ENCODE measurements around the gene RXFP3.

DNA sequence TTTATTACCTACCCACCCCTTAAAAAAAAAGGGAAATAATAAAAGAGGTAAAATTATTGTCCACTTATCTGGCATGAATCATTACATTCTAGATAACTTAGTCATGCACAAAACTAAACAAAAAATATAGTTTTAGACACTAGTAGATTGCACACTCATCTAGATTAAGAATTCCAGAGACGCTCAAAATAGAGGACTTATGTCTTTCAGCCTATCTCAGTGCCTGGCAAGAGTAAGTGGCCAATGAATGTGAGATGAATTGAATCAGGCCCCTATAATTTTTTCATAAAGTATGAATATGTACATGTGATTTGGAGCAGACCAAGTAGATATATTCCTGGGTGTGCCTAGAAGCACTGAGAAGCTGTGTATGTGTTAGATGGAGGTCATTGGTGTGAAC, 2.0 kb upstream of the RXFP3 start:
- TF ChIP-seq, protein P1, sequence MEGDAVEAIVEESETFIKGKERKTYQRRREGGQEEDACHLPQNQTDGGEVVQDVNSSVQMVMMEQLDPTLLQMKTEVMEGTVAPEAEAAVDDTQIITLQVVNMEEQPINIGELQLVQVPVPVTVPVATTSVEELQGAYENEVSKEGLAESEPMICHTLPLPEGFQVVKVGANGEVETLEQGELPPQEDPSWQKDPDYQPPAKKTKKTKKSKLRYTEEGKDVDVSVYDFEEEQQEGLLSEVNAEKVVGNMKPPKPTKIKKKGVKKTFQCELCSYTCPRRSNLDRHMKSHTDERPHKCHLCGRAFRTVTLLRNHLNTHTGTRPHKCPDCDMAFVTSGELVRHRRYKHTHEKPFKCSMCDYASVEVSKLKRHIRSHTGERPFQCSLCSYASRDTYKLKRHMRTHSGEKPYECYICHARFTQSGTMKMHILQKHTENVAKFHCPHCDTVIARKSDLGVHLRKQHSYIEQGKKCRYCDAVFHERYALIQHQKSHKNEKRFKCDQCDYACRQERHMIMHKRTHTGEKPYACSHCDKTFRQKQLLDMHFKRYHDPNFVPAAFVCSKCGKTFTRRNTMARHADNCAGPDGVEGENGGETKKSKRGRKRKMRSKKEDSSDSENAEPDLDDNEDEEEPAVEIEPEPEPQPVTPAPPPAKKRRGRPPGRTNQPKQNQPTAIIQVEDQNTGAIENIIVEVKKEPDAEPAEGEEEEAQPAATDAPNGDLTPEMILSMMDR (IDR thresholded peaks at IDR 0.05; ENCODE audit: insufficient read depth, low read depth, low read length), result no peak
- no peak for TF ChIP-seq EZH2 (IDR thresholded peaks at IDR 0.05; ENCODE audit: insufficient read depth, low read length)

Measured in astrocyte (in vitro differentiated cells and primary cell).